HL-60 (cell line): ENCODE measurements around the gene CFC1B.
"Not testable (repeated sequence)": the region's sequence is repeated elsewhere in the genome, so short reads cannot be mapped to it uniquely, and the experiment has no call there.

Source experiments
- CTCF ChIP-seq: IDR thresholded peaks from one replicate; pipeline ENCODE4 v1.5.1; 2011; ENCODE audit warnings: low read length, control low read depth, inconsistent platforms; ENCODE audit not compliant: insufficient read depth
- GABPA ChIP-seq: IDR thresholded peaks from 2 replicates; pipeline ENCODE4 v1.6.1; 2012; ENCODE audit warnings: low read depth
- POLR2AphosphoS5 ChIP-seq: IDR thresholded peaks from 2 replicates; pipeline ENCODE4 v1.6.1; 2012; ENCODE audit warnings: low read depth
- SPI1 ChIP-seq: IDR thresholded peaks from 2 replicates; pipeline ENCODE4 v1.6.1; 2012; ENCODE audit warnings: low read depth, mild to moderate bottlenecking, borderline replicate concordance

GRCh38 chr2:130549475-130549874, 28.5 kb downstream of the CFC1B start:
- not testable (repeated sequence) for TF ChIP-seq CTCF, POLR2AphosphoS5, SPI1, GABPA
